ENCODE data around the gene NDUFAB1.
"Not testable (repeated sequence)": the region's sequence is repeated elsewhere in the genome, so short reads cannot be mapped to it uniquely, and the experiment has no call there.

Gene NDUFAB1

DNA sequence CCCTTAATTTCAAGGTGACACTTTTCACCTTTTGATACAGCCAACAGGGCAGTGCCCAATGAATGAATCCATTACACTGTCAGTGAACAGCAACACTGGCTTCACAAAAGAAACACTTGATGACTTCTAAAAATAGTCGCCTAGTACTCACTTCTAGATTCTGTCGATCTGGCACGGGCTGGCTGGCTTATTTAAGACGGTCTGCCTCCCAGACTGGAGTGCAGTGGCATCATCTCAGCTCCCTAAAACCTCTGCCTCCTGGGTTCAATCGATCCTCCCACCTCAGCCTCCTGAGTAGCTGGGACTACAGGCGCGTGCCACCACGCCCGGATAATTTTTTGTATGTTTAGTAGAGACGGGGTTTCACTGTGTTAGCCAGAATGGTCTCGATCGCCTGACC lies 1.9 kb downstream of the NDUFAB1 start:
- Mint-ChIP-seq H3K27ac (no peak overlapping the region), H3K9me3 (no peaks in the 10 kb centered on the region), H3K4me3 (no peak overlapping the region), H3K36me3 (ENCODE audit: low read depth) (peaks cover 39% of the 10 kb centered on the region), H3K27me3 (ENCODE audit: low read depth, poor library complexity) (no peaks in the 10 kb centered on the region), H3K4me1 (peaks cover 7% of the 10 kb centered on the region)
- DNase-seq, result no peak
- no peak for TF ChIP-seq CTCF (IDR thresholded peaks at IDR 0.05)

DNA sequence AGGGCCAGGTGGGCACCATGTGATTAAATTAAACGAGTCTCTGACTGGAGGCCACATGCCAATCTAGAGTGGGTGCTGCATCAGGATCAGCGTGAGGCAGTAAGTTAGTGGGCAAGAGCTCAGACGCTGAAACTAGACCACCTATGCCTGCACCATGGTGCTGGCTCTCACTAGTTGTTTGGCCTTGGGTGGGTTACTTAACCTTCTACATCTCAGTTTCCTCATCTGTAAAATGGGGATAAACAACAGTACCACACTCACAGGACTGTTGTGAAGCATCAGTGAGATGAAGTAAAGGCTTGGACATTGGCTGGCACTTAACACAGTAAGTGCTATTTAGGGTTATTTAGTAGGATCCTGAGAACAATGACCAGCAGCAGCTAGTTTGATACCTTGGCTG lies 5.9 kb downstream of the NDUFAB1 start:
- Mint-ChIP-seq H3K4me1 (peaks cover 3% of the 10 kb centered on the region), H3K27ac (no peak overlapping the region), H3K9me3 (no peaks in the 10 kb centered on the region), H3K36me3 (ENCODE audit: low read depth) (peaks cover 51% of the 10 kb centered on the region), H3K4me3 (no peak overlapping the region), H3K27me3 (ENCODE audit: low read depth, poor library complexity) (no peaks in the 10 kb centered on the region)
- TF ChIP-seq CTCF (IDR thresholded peaks at IDR 0.05), result no peak
- DNase-seq, result no peak

- no peak for TF ChIP-seq CTCF (IDR thresholded peaks at IDR 0.05)
- H3K27ac Mint-ChIP-seq, result no peak overlapping the region
- DNase-seq, result no peak
- H3K9me3 Mint-ChIP-seq, result no peaks in the 10 kb centered on the region
- no peak overlapping the region for H3K4me3 Mint-ChIP-seq
- no peaks in the 10 kb centered on the region for H3K27me3 Mint-ChIP-seq (ENCODE audit: low read depth, poor library complexity)
- peaks cover 48% of the 10 kb centered on the region for H3K36me3 Mint-ChIP-seq (ENCODE audit: low read depth)
- no peaks in the 10 kb centered on the region for H3K4me1 Mint-ChIP-seq
These were observed 8.4 kb downstream of the NDUFAB1 start for GRCh38 chr16:23587726-23588125.

- Mint-ChIP-seq H3K27ac (no peak overlapping the region), H3K4me1 (no peaks in the 10 kb centered on the region), H3K4me3 (no peak overlapping the region), H3K27me3 (ENCODE audit: low read depth, poor library complexity) (no peaks in the 10 kb centered on the region), H3K36me3 (ENCODE audit: low read depth) (peaks cover 42% of the 10 kb centered on the region), H3K9me3 (no peaks in the 10 kb centered on the region)
- no peak for TF ChIP-seq CTCF (IDR thresholded peaks at IDR 0.05)
- DNase-seq, result no peak
These were observed 11.7 kb downstream of the NDUFAB1 start for GRCh38 chr16:23584186-23585076.

DNA sequence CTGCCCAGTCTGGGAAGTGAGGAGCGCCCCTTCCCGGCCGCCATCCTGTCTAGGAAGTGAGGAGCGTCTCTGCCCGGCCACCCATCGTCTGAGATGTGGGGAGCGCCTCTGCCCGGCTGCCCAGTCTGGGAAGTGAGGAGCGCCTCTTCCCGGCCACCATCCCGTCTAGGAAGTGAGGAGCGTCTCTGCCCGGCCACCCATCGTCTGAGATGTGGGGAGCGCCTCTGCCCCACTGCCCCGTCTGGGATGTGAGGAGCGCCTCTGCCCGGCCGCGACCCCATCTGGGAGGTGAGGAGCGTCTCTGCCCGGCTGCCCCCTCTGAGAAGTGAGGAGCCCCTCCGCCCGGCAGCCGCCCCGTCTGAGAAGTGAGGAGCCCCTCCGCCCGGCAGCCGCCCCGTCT lies 12.8 kb downstream of the NDUFAB1 start:
- H3K4me3 Mint-ChIP-seq; DNase-seq; H3K9me3 Mint-ChIP-seq; H3K4me1 Mint-ChIP-seq; H3K27ac Mint-ChIP-seq; H3K27me3 Mint-ChIP-seq (ENCODE audit: low read depth, poor library complexity): not testable (repeated sequence)
- peaks cover 44% of the 10 kb centered on the region for H3K36me3 Mint-ChIP-seq (ENCODE audit: low read depth)

- Mint-ChIP-seq H3K4me3 (no peak overlapping the region), H3K27ac (no peak overlapping the region), H3K27me3 (ENCODE audit: low read depth, poor library complexity) (no peaks in the 10 kb centered on the region), H3K9me3 (no peaks in the 10 kb centered on the region), H3K4me1 (no peaks in the 10 kb centered on the region), H3K36me3 (ENCODE audit: low read depth) (peaks cover 49% of the 10 kb centered on the region)
- TF ChIP-seq CTCF (IDR thresholded peaks at IDR 0.05), result no peak
- DNase-seq, result no peak
These were observed 14.4 kb downstream of the NDUFAB1 start for GRCh38 chr16:23581764-23582163.

All from nephron progenitor cell (in vitro differentiated cells).